GM21786 (cell line): ENCODE results near the gene CFAP90.
A peak's percentile ranks its signal among the peaks of the same experiment; 100 is the strongest.

ENCODE experiments used
- ATAC-seq: cut with Tn5 transposase; IDR thresholded peaks from one replicate; pipeline ENCODE4 v1.9.1; 2021; ENCODE audit not compliant: unreplicated experiment

Gene CFAP90

GRCh38 chr5:7850395-7851239, at the start of gene CFAP90:
Gene CFAP90, minus strand, starts transcription at chr5:7851133. Its CDS starts 112 bp downstream, at chr5:7851021.
- ATAC-seq = no peak

GRCh38 chr5:7897014-7897600, 46.2 kb upstream of the CFAP90 start:
- ATAC-seq = no peak

- ATAC-seq = peak; percentile 99
Observed at GRCh38 chr5:7894860-7895259, 43.9 kb upstream of the CFAP90 start.

GRCh38 chr5:7894439-7894838, 43.5 kb upstream of the CFAP90 start:
- no peak for ATAC-seq

- no peak for ATAC-seq
Observed at GRCh38 chr5:7888901-7889300, 38.0 kb upstream of the CFAP90 start.

GRCh38 chr5:7886849-7887475, 36.0 kb upstream of the CFAP90 start:
- ATAC-seq = peak; percentile 60

GRCh38 chr5:7884491-7885267, 33.7 kb upstream of the CFAP90 start:
- ATAC-seq = no peak

- no peak for ATAC-seq
Observed at GRCh38 chr5:7882926-7883325, 32.0 kb upstream of the CFAP90 start.

- no peak for ATAC-seq
Observed at GRCh38 chr5:7881816-7882215, 30.9 kb upstream of the CFAP90 start.

GRCh38 chr5:7881091-7881490, 30.2 kb upstream of the CFAP90 start:
- ATAC-seq = no peak

GRCh38 chr5:7878381-7878873, 27.5 kb upstream of the CFAP90 start:
- peak; percentile 97 for ATAC-seq

- ATAC-seq = no peak
Observed at GRCh38 chr5:7877851-7878250, 26.9 kb upstream of the CFAP90 start.

- peak; percentile 37 for ATAC-seq
Observed at GRCh38 chr5:7876867-7877266, 25.9 kb upstream of the CFAP90 start.

GRCh38 chr5:7875151-7875550, 24.2 kb upstream of the CFAP90 start:
- no peak for ATAC-seq

- no peak for ATAC-seq
Observed at GRCh38 chr5:7874639-7875038, 23.7 kb upstream of the CFAP90 start.

- no peak for ATAC-seq
Observed at GRCh38 chr5:7873216-7873615, 22.3 kb upstream of the CFAP90 start.

GRCh38 chr5:7872517-7873130, 21.7 kb upstream of the CFAP90 start:
- no peak for ATAC-seq

- peak; percentile 11 for ATAC-seq
Observed at GRCh38 chr5:7871653-7872052, 20.7 kb upstream of the CFAP90 start.

- ATAC-seq = peak; percentile 24
Observed at GRCh38 chr5:7869474-7870136, 18.7 kb upstream of the CFAP90 start.
